ENCODE measurements around the gene SYT1.

GRCh38 chr12:79227646-79228045, 363.1 kb downstream of the SYT1 start:
- TF ChIP-seq CTCF (IDR thresholded peaks at IDR 0.05) (no peak), POLR2A (IDR thresholded peaks at IDR 0.05) (no peak), POLR2AphosphoS5 (IDR thresholded peaks at IDR 0.05) (no peak)

Measured in prostate gland (tissue), 2 donors.